ENCODE measurements around the gene FAM222B.
"Not testable (repeated sequence)": the region's sequence is repeated elsewhere in the genome, so short reads cannot be mapped to it uniquely, and the experiment has no call there.

FAM222B gene

DNA sequence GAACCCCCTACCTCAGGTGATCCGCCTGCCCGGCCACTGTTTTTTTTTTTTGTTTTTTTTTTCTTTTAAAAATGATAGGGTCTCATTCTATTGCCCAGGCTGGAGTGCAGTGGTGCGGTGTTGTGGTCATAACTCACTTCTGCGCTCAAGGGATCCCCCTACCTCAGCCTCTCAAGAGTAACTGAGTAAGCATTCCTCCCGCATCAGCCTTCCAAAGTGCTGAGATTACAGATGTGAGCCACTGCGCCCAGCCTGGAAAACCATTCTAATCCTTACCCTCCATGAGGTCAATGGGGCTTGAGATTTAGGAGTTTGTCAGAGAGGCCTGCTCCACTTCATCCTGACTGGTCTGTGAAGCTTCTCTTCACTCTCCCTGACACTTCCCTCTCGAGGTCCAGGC is 24.7 kb upstream of the FAM222B start:
- no peak for DNase-seq

GRCh38 chr17:28865946-28866752 is 23.6 kb upstream of the FAM222B start:
- no peak for DNase-seq

GRCh38 chr17:28864991-28865849 is 22.6 kb upstream of the FAM222B start:
- DNase-seq, result peak; percentile 41

DNA sequence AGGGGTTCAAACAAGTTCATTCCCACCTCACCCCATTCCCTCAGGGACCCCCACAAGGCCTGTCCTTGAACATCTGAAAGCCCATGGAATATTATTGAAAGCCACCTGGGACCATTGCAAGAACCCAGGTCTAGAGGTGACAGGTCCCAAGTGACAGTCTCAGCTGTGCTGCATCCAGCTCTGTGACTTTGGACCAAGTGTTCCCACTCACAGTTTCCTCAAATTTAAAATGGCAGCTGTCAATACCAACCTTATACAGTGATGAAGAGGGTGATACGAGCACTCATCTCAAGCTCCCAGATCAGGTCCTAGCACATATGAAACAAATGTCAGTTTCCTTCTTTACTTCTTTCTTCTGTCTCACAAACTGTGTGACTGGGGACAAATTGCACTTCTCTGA is 21.4 kb upstream of the FAM222B start:
- no peak for DNase-seq

DNA sequence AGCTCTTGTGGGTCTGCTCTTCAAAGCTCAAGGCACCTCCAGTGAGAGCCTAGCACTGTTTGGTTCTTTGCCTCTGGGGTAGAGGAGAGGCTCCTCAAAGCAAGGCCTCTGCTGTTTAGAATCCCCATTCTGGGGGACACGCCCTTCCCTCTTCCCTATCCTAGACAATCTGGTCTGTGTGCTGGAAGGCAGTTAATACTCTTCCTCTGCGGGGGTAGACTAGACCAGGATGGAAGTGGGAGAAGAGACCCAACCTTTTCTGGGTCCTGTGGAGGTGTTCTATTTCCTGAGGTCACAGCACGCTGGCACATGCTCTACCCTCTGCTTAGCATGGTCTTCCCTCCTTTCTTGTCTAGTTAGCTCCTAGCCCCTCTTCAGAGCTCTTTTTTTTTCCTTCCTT is 20.0 kb upstream of the FAM222B start:
- no peak for DNase-seq

DNA sequence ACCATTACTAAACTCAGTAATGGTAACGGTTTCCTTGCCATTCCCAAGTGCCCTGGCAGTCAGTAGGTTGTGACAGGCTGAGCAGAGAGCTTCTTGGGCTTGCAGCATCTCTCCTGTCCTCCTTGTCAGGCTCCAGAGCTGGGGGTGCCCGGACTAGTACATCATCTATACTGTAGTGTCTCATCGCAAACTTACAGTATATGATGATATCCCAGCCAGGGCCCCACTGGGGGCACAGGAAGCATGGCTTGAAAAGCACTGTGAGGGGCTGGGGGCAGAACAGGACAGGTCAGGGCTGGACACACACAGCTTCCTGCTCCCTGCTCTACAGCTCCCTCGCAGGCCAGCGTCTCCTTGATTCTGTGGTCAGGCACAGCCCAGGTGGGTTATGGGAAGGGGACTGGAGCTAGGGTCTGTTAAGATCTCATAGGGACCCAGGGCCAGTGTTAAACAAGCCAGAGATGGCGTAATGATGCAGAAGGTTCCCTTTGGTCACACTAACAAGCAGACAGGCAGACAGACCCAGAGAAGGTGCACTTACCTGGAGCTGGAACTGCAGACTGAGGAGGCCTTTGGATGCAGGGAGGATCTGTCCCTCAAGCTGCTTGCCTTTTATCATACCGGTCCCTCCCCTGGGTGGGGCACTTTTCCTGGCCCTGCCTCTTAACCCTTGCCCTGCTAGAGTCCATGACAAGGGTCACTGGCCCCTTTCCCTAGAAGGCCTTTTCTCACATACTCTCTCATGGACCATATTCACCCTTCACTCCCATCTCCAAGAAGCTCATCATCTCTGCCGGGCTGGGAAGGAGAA is 19.0 kb upstream of the FAM222B start:
- DNase-seq, result no peak

- no peak for DNase-seq
Observed at GRCh38 chr17:28860363-28860808, 17.8 kb upstream of the FAM222B start.

DNA sequence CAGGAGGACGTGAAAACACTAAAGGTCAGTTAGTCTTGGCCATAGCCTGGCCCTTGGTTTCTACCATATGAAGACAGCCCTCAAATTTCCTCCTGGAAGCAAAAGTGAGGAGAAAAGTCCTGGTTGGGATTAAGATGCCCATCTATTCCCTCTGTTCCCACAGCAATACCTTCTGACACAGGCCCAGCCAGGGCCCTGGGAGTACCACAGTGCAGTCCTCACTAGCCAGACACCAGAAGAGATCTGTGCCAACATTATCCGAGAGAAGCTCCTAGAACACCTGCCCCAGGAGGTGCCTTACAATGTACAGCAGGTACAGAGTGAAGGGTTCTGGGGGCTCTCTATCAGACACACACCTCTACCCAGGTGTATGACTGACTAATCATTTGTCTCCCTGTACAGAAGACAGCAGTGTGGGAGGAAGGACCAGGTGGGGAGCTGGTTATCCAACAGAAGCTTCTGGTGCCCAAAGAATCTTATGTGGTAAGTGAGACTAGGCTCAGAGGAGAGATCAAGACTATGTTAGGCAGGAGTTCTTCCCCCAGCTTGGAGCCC is 16.3 kb upstream of the FAM222B start:
- DNase-seq, result no peak

DNA sequence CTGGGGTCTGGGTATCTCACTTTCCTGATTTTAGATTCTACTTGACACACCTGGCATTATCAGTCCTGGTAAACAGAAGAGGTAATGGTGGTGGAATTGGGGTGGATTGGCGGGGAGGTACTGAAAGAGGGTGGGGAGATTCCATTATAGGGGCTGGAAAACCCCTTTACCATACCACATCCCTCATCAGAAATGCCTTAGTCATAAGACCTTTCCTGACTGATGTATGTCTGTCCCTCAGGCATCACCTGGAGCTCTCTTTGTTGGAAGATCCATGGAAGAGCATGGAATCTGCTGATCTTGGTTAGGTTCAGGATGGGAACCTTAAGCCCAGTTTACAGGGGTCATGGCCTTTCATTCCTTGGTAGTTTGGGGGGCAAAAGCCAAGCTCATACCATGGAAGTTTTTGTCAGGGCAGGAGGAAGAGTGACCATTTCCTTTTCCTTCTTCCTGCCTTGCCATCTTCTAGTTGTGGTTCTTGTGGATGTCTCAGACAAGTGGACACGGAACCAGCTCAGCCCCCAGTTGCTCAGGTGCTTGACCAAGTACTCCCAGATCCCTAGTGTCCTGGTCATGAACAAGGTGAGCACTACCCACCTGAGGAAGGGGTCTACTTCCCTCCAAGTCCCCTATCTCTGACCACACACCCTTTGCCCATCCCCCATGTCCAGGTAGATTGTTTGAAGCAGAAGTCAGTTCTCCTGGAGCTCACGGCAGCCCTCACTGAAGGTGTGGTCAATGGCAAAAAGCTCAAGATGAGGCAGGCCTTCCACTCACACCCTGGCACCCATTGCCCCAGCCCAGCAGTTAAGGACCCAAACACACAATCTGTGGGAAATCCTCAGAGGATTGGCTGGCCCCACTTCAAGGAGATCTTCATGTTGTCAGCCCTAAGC is 15.6 kb upstream of the FAM222B start:
- no peak for DNase-seq

DNA sequence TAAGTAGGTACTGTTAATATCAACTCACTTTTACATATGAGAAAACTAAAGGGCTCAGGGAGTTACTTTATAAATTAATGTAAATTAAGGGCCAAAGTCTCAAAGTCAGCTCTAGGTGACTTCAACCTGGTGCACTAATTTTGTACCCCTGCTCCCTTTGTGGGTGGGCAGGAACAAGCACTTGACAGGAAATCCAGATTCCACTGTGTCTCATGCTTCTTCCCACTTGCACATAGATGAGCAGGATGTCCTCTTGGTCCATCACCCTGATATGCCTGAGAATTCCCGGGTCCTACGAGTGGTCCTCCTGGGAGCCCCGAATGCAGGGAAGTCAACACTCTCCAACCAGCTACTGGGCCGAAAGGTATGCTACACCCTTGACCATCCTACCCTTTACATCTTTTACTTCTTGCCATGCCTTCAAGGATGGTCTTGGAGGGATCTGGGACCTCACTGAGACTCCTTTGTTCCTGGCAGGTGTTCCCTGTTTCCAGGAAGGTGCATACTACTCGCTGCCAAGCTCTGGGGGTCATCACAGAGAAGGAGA is 13.5 kb upstream of the FAM222B start:
- DNase-seq, result no peak

DNA sequence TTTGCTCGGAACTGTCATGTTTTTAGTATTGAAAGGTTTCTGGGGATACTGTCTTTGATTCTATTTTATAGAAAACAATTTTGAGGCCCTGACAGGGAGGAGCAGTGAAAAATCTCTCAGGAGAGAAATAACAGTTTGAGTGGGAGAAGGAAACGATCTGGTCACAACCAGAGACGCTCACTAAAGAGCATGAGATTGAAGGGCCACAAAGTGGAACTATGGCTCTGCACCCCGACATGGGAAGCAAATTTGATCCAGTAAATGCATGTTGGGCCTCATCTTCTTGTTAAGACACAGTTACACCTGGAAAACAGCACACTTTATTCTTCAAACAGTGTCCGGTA is 12.7 kb upstream of the FAM222B start:
- DNase-seq, result no peak

DNA sequence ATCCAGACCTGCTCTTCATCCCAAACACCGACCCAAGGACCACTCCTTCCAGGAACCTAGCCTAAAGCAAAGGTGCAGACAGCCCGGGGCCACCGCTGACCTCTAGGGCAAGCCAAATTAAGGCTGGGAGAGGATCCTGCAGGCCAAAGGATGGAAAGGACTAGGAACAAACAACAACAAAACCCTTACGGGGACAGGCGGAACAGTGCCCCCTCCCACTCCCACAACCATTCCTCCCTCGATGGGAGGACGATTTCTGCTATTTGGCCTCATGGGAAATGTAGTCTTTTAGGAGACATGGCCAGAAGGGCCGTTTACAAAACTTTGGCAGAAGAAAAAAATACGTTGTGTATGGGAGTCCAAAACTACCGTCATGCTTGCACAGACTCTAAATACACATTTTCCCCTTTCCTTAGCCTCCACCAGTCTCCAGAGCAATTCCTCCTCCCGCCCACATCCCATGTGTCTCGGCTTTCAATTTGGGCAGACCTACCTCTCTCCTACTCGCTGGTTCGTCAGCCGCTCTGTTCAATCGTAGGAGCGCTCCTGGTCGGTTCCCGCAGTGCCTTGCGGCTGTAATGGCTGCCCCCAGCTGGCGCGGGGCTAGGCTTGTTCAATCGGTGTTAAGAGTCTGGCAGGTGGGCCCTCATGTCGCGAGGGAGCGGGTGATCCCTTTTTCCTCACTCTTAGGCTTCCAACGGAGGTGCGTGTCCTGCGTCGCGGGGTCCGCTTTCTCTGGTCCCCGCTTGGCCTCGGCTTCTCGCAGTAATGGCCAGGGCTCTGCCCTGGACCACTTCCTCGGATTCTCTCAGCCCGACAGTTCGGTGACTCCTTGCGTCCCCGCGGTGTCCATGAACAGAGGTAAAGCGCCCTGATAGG is 12.1 kb upstream of the FAM222B start, which contains the start of gene ERAL1:
ERAL1 (plus strand) TSS at position 560 of the 879 bp plus-strand sequence; CDS start at position 579, 19 bp downstream.
- DNase-seq, result peak; percentile 94

GRCh38 chr17:28853295-28853694 is 10.7 kb upstream of the FAM222B start:
- DNase-seq, result no peak

GRCh38 chr17:28849281-28849680 is 6.7 kb upstream of the FAM222B start:
- no peak for DNase-seq

DNA sequence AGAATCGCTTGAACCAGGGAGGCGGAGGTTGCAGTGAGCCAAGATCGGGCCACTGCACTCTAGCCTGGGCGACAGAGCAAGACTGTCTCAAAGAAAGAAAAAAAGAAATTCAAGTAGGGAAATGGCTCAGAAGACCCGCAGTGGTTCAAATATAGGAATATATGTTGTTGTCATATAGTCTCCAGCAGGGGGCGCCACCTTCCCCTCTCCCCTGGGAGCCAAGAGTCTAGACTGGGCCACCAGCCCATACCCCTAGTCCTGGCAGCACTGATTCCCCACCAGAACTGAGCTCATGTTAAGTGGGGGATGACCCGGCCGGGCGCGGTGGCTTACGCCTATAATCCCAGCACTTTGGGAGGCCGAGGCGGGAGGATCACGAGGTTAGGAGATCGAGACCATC is 6.1 kb upstream of the FAM222B start:
- DNase-seq, result not testable (repeated sequence)

- not testable (repeated sequence) for DNase-seq
Observed at GRCh38 chr17:28846699-28847098, 4.1 kb upstream of the FAM222B start.

DNA sequence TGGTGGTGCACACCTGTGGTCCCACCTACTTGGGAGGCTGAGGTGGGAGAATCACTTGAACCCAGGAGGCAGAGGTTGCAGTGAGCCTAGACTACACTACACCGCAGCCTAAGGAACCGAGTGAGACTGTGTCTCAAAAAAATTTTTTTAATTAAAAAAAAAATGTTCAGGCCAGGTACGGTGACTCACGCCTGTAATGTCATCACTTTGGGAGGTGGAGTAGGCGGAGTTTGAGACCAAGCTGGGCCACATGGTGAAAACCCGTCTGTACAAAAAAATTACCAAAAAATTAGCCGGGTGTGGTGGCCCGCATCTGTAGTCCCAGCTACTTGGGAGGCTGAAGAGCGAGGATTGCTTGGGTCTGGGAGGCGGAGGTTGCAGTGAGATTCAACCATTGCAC is 3.6 kb upstream of the FAM222B start:
- DNase-seq, result no peak

DNA sequence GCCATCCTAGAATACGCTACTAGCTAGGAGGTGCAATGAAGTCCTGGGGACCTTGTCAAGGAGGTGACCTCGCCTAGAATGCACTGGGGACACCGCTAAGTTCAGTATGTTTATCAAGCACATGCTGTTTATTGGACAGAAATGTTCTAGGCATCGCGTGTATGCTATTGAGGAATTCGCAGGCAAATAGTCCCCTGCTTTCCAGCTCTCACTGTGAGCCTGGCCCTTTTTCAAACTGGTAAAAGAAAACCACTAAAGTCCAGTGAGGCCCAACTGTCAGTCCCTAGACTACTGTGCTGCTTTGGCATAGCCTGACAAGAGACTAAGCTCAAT is 1.2 kb upstream of the FAM222B start:
- no peak for DNase-seq

DNA sequence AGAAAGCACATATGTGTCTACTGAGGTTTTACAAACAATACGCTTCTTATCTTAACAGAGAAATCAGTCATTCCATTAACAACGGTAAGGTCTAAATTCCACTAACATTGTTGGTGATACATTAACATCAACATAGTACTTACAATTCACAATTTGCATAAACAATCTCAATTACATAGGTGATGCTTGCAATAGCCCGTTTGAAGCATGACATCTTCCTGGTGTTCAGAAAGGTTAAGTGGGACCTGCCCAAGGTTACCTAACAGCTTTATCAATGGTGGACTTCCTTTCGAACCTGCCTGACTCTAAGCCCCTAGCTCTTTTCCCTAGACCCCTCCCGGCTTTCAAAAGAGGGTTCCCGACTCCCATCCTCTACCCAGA is 699 bp downstream of the FAM222B start:
- DNase-seq, result no peak

- no peak for DNase-seq
Observed at GRCh38 chr17:28839221-28839620, 3.4 kb downstream of the FAM222B start.

- not testable (repeated sequence) for DNase-seq
Observed at GRCh38 chr17:28836541-28836940, 6.0 kb downstream of the FAM222B start.

Measured in femur (tissue), 1 donor.